HG03135 (cell line): ENCODE measurements around the gene HBG1.

Experiments used
- ATAC-seq: cut with Tn5 transposase; IDR thresholded peaks from one replicate; pipeline ENCODE4 v1.9.1; 2021; ENCODE audit warnings: mild to moderate bottlenecking, moderate library complexity; ENCODE audit not compliant: unreplicated experiment

The HBG1 gene

GRCh38 chr11:5247472-5248192 lies 2.0 kb downstream of the HBG1 start:
- no peak for ATAC-seq

GRCh38 chr11:5246772-5247471 lies 2.7 kb downstream of the HBG1 start:
- no peak for ATAC-seq

GRCh38 chr11:5245155-5245554 lies 4.5 kb downstream of the HBG1 start:
- ATAC-seq, result no peak

GRCh38 chr11:5243816-5244180 lies 5.9 kb downstream of the HBG1 start:
- ATAC-seq, result no peak

- no peak for ATAC-seq
Measured at GRCh38 chr11:5242933-5243815, 6.5 kb downstream of the HBG1 start.

GRCh38 chr11:5242208-5242607 lies 7.4 kb downstream of the HBG1 start:
- ATAC-seq, result no peak

GRCh38 chr11:5241458-5241857 lies 8.2 kb downstream of the HBG1 start:
- ATAC-seq, result no peak

- ATAC-seq, result no peak
Measured at GRCh38 chr11:5240458-5240857, 9.2 kb downstream of the HBG1 start.

- ATAC-seq, result no peak
Measured at GRCh38 chr11:5240056-5240455, 9.6 kb downstream of the HBG1 start.

GRCh38 chr11:5239046-5239445 lies 10.6 kb downstream of the HBG1 start:
- ATAC-seq, result no peak

- ATAC-seq, result no peak
Measured at GRCh38 chr11:5238486-5238885, 11.2 kb downstream of the HBG1 start.

GRCh38 chr11:5237420-5237819 lies 12.2 kb downstream of the HBG1 start:
- ATAC-seq, result no peak

GRCh38 chr11:5235364-5236095 lies 14.1 kb downstream of the HBG1 start:
- no peak for ATAC-seq

GRCh38 chr11:5234381-5234834 lies 15.2 kb downstream of the HBG1 start, which contains the start of gene HBD:
HBD (minus strand) TSS chr11:5234483; CDS start chr11:5234433, 50 bp downstream.
- peak; percentile 81 for ATAC-seq

- no peak for ATAC-seq
Measured at GRCh38 chr11:5233307-5233706, 16.4 kb downstream of the HBG1 start.

GRCh38 chr11:5232821-5233220 lies 16.8 kb downstream of the HBG1 start:
- no peak for ATAC-seq

GRCh38 chr11:5232176-5232575 lies 17.5 kb downstream of the HBG1 start:
- no peak for ATAC-seq

GRCh38 chr11:5231111-5231510 lies 18.5 kb downstream of the HBG1 start:
- no peak for ATAC-seq

GRCh38 chr11:5230266-5230665 lies 19.4 kb downstream of the HBG1 start:
- no peak for ATAC-seq

- ATAC-seq, result no peak
Measured at GRCh38 chr11:5229796-5230195, 19.9 kb downstream of the HBG1 start.

- no peak for ATAC-seq
Measured at GRCh38 chr11:5229356-5229755, 20.3 kb downstream of the HBG1 start.
